HG03457 (cell line): ENCODE data around the gene WNT10A.

Source experiments
- ATAC-seq: cut with Tn5 transposase; IDR thresholded peaks from one replicate; pipeline ENCODE4 v1.9.1; 2021; ENCODE audit warnings: moderate number of reproducible peaks; ENCODE audit not compliant: unreplicated experiment

The WNT10A gene

GRCh38 chr2:218876562-218877219 is 4.0 kb upstream of the WNT10A start:
- no peak for ATAC-seq

- ATAC-seq, result no peak
Observed at GRCh38 chr2:218877331-218877730, 3.3 kb upstream of the WNT10A start.

GRCh38 chr2:218877891-218878290 is 2.8 kb upstream of the WNT10A start:
- ATAC-seq, result no peak

GRCh38 chr2:218878486-218878885 is 2.2 kb upstream of the WNT10A start:
- ATAC-seq, result no peak

GRCh38 chr2:218878926-218879761 is 1.5 kb upstream of the WNT10A start:
- ATAC-seq, result no peak

- no peak for ATAC-seq
Observed at GRCh38 chr2:218879776-218880101, 913 bp upstream of the WNT10A start.

GRCh38 chr2:218880859-218881594 is 375 bp downstream of the WNT10A start:
- ATAC-seq, result peak; percentile 2

- ATAC-seq, result no peak
Observed at GRCh38 chr2:218881744-218882460, 1.2 kb downstream of the WNT10A start.

GRCh38 chr2:218882461-218882816 is 1.8 kb downstream of the WNT10A start:
- no peak for ATAC-seq

GRCh38 chr2:218882866-218883366 is 2.3 kb downstream of the WNT10A start:
- ATAC-seq, result no peak

- no peak for ATAC-seq
Observed at GRCh38 chr2:218883491-218884490, 3.1 kb downstream of the WNT10A start.

- ATAC-seq, result no peak
Observed at GRCh38 chr2:218884519-218884918, 3.9 kb downstream of the WNT10A start.

- peak; percentile 44 for ATAC-seq
Observed at GRCh38 chr2:218885981-218886947, 5.6 kb downstream of the WNT10A start.

- ATAC-seq, result no peak
Observed at GRCh38 chr2:218887079-218887478, 6.4 kb downstream of the WNT10A start.

GRCh38 chr2:218888341-218888740 is 7.7 kb downstream of the WNT10A start:
- no peak for ATAC-seq

- no peak for ATAC-seq
Observed at GRCh38 chr2:218889937-218890336, 9.3 kb downstream of the WNT10A start.

- ATAC-seq, result no peak
Observed at GRCh38 chr2:218890369-218890768, 9.7 kb downstream of the WNT10A start.

- ATAC-seq, result no peak
Observed at GRCh38 chr2:218891275-218892135, 10.9 kb downstream of the WNT10A start.
